GM23338 (cell line): ENCODE data around the gene KLC1. TPM values are rescaled to one million over a fixed set of nuclear protein-coding genes. Genes with fewer than 3 reads are reported as not detected.

Experiments used
- ATAC-seq: fragments of 200-7000 bp; cut with Tn5 transposase; 3 replicates; pipeline ENCODE4 v1.9.1; 2020
- DNase-seq: peaks from one replicate; pipeline ENCODE4 v3.0.0-alpha.2; 2015; ENCODE audit warnings: low spot score
- H2AFZ ChIP-seq: fragments of 200-600 bp; sonication (generic); 2 replicates; pipeline ENCODE4 v1.8.0; 2016; ENCODE audit warnings: antibody characterized with exemption, mild to moderate bottlenecking, moderate library complexity
- H3F3A ChIP-seq: fragments of 200-600 bp; sonication (generic); replicated peaks from 2 replicates; pipeline ENCODE4 v1.8.0; 2017; ENCODE audit warnings: antibody characterized with exemption, mixed run types, low read depth
- H3K27ac ChIP-seq: fragments of 200-600 bp; sonication (generic); 2 replicates; pipeline ENCODE4 v1.6.1; 2016; ENCODE audit warnings: low read depth
- H3K27me3 ChIP-seq: fragments of 200-600 bp; sonication (generic); 2 replicates; pipeline ENCODE4 v1.8.0; 2016; ENCODE audit warnings: mild to moderate bottlenecking, mixed run types, moderate library complexity; ENCODE audit not compliant: insufficient read depth
- H3K36me3 ChIP-seq: fragments of 200-600 bp; sonication (generic); 2 replicates; pipeline ENCODE4 v1.8.0; 2016; ENCODE audit warnings: mild to moderate bottlenecking; ENCODE audit not compliant: insufficient read depth
- H3K4me1 ChIP-seq: fragments of 200-600 bp; sonication (generic); 2 replicates; pipeline ENCODE4 v1.8.0; 2016; ENCODE audit warnings: mild to moderate bottlenecking, moderate library complexity; ENCODE audit not compliant: insufficient read depth
- H3K4me2 ChIP-seq: fragments of 200-600 bp; sonication (generic); 2 replicates; pipeline ENCODE4 v1.7.1; 2017; ENCODE audit warnings: mixed run types
- H3K4me3 ChIP-seq: fragments of 200-600 bp; sonication (generic); 2 replicates; pipeline ENCODE4 v1.6.1; 2016; ENCODE audit warnings: mixed run types
- H3K79me2 ChIP-seq: fragments of 200-600 bp; sonication (generic); replicated peaks from 2 replicates; pipeline ENCODE4 v1.8.0; 2017; ENCODE audit warnings: mild to moderate bottlenecking; ENCODE audit not compliant: insufficient read depth
- H3K9me2 ChIP-seq: fragments of 200-600 bp; sonication (generic); 2 replicates; pipeline ENCODE4 v1.8.0; 2017; ENCODE audit not compliant: insufficient read depth
- H4K20me1 ChIP-seq: fragments of 200-600 bp; sonication (generic); replicated peaks from 2 replicates; pipeline ENCODE4 v1.8.0; 2017; ENCODE audit warnings: mild to moderate bottlenecking; ENCODE audit not compliant: insufficient read depth
- H3K27ac Mint-ChIP-seq: 2 replicates; pipeline ENCODE4 v1.8.0; 2020; ENCODE audit warnings: inconsistent platforms, mild to moderate bottlenecking, moderate library complexity, mixed read lengths
- H3K27me3 Mint-ChIP-seq: 3 replicates; pipeline ENCODE4 v1.8.0; 2022; ENCODE audit warnings: low read depth, mild to moderate bottlenecking, moderate library complexity, mixed read lengths, inconsistent platforms; ENCODE audit not compliant: insufficient read depth, poor library complexity
- H3K36me3 Mint-ChIP-seq: 3 replicates; pipeline ENCODE4 v1.8.0; 2021; ENCODE audit warnings: low read depth, mild to moderate bottlenecking, inconsistent platforms, moderate library complexity, mixed read lengths
- H3K4me1 Mint-ChIP-seq: 3 replicates; pipeline ENCODE4 v1.8.0; 2020; ENCODE audit warnings: mild to moderate bottlenecking, inconsistent platforms, mixed read lengths
- H3K4me3 Mint-ChIP-seq: 3 replicates; pipeline ENCODE4 v1.8.0; 2021; ENCODE audit warnings: moderate library complexity, mild to moderate bottlenecking, inconsistent platforms, mixed read lengths
- H3K9me3 Mint-ChIP-seq: 3 replicates; pipeline ENCODE4 v1.8.0; 2020; ENCODE audit warnings: moderate library complexity, mild to moderate bottlenecking, inconsistent platforms, mixed read lengths
- CREB1 ChIP-seq: fragments of 250-450 bp; sonication (Bioruptor Pico); IDR thresholded peaks from 2 replicates; pipeline ENCODE4 v1.5.0; 2020; ENCODE audit warnings: low read depth, mild to moderate bottlenecking, moderate library complexity
- ETS1 ChIP-seq: IDR thresholded peaks from 2 replicates; pipeline ENCODE4 v1.6.1; 2016; ENCODE audit warnings: antibody characterized with exemption
- EZH2phosphoT487 ChIP-seq: fragments of 200-600 bp; sonication (generic); IDR thresholded peaks from one replicate; pipeline ENCODE4 v1.8.1; 2018; ENCODE audit warnings: antibody characterized with exemption; ENCODE audit not compliant: unreplicated experiment
- JUNB ChIP-seq: IDR thresholded peaks from one replicate; pipeline ENCODE4 v1.6.1; 2016; ENCODE audit warnings: antibody characterized with exemption; ENCODE audit not compliant: unreplicated experiment
- NANOG ChIP-seq: IDR thresholded peaks from 2 replicates; pipeline ENCODE4 v1.6.1; 2016; ENCODE audit warnings: antibody characterized with exemption, borderline replicate concordance
- POLR2AphosphoS5 ChIP-seq: IDR thresholded peaks from 2 replicates; pipeline ENCODE4 v1.6.1; 2016; ENCODE audit warnings: antibody characterized with exemption, low read depth
- REST ChIP-seq: IDR thresholded peaks from one replicate; pipeline ENCODE4 v1.6.1; 2018; ENCODE audit warnings: antibody characterized with exemption; ENCODE audit not compliant: unreplicated experiment
- STAT1 ChIP-seq: IDR thresholded peaks from one replicate; pipeline ENCODE4 v1.6.1; 2016; ENCODE audit warnings: antibody characterized with exemption; ENCODE audit not compliant: unreplicated experiment
- ZNF114 ChIP-seq: fragments of 250-450 bp; sonication (Bioruptor Pico); IDR thresholded peaks from 2 replicates; pipeline ENCODE4 v1.5.0; 2020; ENCODE audit warnings: mild to moderate bottlenecking, moderate library complexity
- ZNF331 ChIP-seq: fragments of 250-450 bp; sonication (Bioruptor Pico); IDR thresholded peaks from 2 replicates; pipeline ENCODE4 v1.5.0; 2020; ENCODE audit warnings: low read depth, mild to moderate bottlenecking, moderate library complexity
- polyA plus RNA-seq: library from polyadenylated mRNA; unstranded; fragments of >200 nt; fragmentation: Nextera tagmentation; extraction: Ambion mirVana; gene quantifications from 2 replicates; pipeline ENCODE4 v1.2.1, GENCODE V29; 2016
- total RNA-seq: library from RNA; depleted of rRNA; stranded (reverse); fragments of >200 nt; shearing (Covaris generic); gene quantifications from 2 replicates; pipeline ENCODE4 v1.2.3, GENCODE V29; 2014

KLC1 gene
- total and polyA plus RNA-seq, 2 experiments from 2014 or later, result 165 to 308 TPM

GRCh38 chr14:103710771-103711377 is 81.9 kb downstream of the KLC1 start:
- H3K4me3 Mint-ChIP-seq, result peak overlapping the region; percentile 30; the same call in 2 of the 3 replicates
- H3K4me1 Mint-ChIP-seq, result peaks cover 28% of the 10 kb centered on the region
- H3K36me3 Mint-ChIP-seq, result peaks cover 35% of the 10 kb centered on the region
- ATAC-seq (no peak), DNase-seq (no peak)
- peaks cover 20% of the 10 kb centered on the region; the same call in 1 of the 2 replicates for H3F3A ChIP-seq
- no peak overlapping the region for H3K4me3 ChIP-seq
- H3K27ac ChIP-seq, result no peak overlapping the region
- H4K20me1 ChIP-seq, result peaks cover 24% of the 10 kb centered on the region
- H3K9me3 Mint-ChIP-seq, result no peaks in the 10 kb centered on the region
- H3K79me2 ChIP-seq, result peaks cover 20% of the 10 kb centered on the region
- peak overlapping the region; percentile 38 for H3K4me2 ChIP-seq
- H3K9me2 ChIP-seq, result no peaks in the 10 kb centered on the region
- no peak overlapping the region for H3K27ac Mint-ChIP-seq
- H3K4me1 ChIP-seq, result peaks cover 11% of the 10 kb centered on the region
- H2AFZ ChIP-seq, result no peak overlapping the region
- TF ChIP-seq POLR2AphosphoS5 (no peak), NANOG (no peak), ZNF114 (CRISPR knock-in tag) (no peak), EZH2phosphoT487 (no peak), JUNB (no peak), STAT1 (no peak), ETS1 (no peak), ZNF331 (CRISPR knock-in tag) (no peak), REST (no peak), CREB1 (no peak)
- 0 out of 2 replicates have a peak, but pooled peaks cover 5% of the 10 kb centered on the region for H3K36me3 ChIP-seq
- peaks cover 23% of the 10 kb centered on the region for H3K27me3 Mint-ChIP-seq
- H3K27me3 ChIP-seq, result no peaks in the 10 kb centered on the region
